ENCODE results near the gene CDON.

Gene CDON

DNA sequence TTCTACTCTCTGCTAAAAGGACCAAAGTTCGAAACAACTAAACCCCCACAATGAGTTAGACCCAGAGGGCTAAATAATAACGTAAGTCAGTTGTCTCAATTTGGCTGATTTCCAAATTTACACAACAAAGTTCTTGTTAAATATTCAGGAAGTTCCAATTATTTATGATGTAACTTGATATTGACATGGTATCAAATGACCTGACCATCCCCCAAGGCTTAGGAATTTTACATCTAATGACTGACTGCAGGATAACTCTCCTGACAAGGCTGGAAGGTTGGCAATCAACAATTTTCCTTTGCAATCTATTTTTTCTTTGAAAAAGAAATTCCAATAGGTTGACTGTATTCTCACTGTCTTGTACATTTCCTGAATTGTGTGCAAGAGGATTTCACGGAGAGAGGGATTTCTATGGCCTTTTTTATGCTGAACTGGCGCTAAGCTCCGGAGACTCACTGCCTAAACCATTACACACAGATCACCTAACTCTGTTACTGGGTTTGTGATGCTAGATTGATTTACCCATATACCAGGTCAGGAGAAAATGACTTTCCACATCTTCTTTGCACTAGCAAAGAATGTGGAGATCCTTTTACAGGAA, 9.6 kb upstream of the CDON start:
- no peak overlapping the region for H3K4me3 ChIP-seq (replicated peaks; ENCODE audit: low read depth, low read length)
- no peak for DNase-seq (ENCODE audit: low read depth)
- no peak for TF ChIP-seq CTCF (IDR thresholded peaks at IDR 0.05; ENCODE audit: low read length, missing control alignments)

- H3K4me3 ChIP-seq (replicated peaks; ENCODE audit: low read depth, low read length) = peak overlapping the region; percentile 29
- TF ChIP-seq CTCF (IDR thresholded peaks at IDR 0.05; ENCODE audit: low read length, missing control alignments) = no peak
- no peak for DNase-seq (ENCODE audit: low read depth)
Observed at GRCh38 chr11:126063507-126063852, 814 bp upstream of the CDON start.

DNA sequence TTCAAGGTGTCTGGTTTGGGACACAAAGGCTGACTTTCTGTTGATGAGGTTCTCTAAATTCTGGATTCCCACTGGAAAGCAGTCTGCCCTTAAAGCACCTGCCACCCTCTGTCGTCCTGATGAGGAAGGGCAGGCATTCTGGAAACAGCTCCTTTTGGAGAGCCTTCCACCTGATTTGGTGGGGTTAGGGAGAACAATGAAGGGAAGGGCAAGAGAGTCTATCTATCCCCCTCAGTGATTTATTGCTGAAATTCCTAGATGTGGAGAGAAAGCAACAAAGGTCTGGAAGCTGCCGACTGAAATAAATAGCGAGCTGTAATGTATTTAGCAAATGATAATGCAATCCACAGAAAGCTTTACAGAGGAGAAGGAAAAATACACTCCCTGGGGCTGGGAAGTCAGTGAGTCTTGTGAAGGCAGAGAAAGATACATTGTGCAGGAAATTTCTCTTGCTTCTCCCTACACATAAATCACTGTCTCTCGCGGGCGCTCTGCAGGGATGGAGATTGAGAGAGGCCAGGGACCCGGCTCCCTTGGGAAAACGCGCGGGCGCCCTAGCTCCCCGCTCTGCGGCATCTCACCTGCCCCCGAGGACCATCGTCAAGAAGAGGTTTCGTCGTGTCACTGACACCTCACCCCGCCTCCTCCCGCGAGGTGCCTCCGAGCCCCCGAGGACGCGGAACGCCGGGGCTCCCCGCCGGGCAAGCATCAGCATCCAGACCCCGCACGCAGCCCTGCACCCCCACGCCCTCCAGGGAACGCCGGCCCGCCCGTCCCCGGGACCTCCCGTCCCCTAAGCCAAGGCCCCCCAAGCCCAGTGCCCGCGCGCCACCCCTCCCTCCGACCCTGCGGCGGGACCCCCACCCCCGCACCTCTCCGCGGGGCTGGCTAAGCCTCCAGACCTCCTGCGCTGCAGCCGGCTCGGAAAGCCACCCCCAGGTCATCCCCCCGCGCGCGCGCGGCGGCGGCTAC, 673 bp downstream of the CDON start:
- peak overlapping the region; percentile 64 for H3K4me3 ChIP-seq (replicated peaks; ENCODE audit: low read depth, low read length)
- peak; percentile 12 for DNase-seq (ENCODE audit: low read depth)
- TF ChIP-seq CTCF (IDR thresholded peaks at IDR 0.05; ENCODE audit: low read length, missing control alignments) = peak; percentile 39

GRCh38 chr11:126060757-126061171, 1.9 kb downstream of the CDON start:
- TF ChIP-seq CTCF (IDR thresholded peaks at IDR 0.05; ENCODE audit: low read length, missing control alignments) = no peak
- DNase-seq (ENCODE audit: low read depth) = no peak
- no peak overlapping the region for H3K4me3 ChIP-seq (replicated peaks; ENCODE audit: low read depth, low read length)

- no peak for DNase-seq (ENCODE audit: low read depth)
- no peak overlapping the region for H3K4me3 ChIP-seq (replicated peaks; ENCODE audit: low read depth, low read length)
- no peak for TF ChIP-seq CTCF (IDR thresholded peaks at IDR 0.05; ENCODE audit: low read length, missing control alignments)
Observed at GRCh38 chr11:126059238-126059781, 3.4 kb downstream of the CDON start.

- no peak for DNase-seq (ENCODE audit: low read depth)
- H3K4me3 ChIP-seq (replicated peaks; ENCODE audit: low read depth, low read length) = no peak overlapping the region
- no peak for TF ChIP-seq CTCF (IDR thresholded peaks at IDR 0.05; ENCODE audit: low read length, missing control alignments)
Observed at GRCh38 chr11:126058105-126058874, 4.4 kb downstream of the CDON start.

All from fibroblast of pulmonary artery (primary cell).